HL-60 (cell line): Measurements from ENCODE around the gene REEP3.

ENCODE experiments used
- DNase-seq, 2 experiments: peaks; one replicate each; pipeline ENCODE4 v3.0.0-alpha.2; 2010 to 2020; ENCODE audit warnings: low read depth in 1 of 2, low spot score in 1 of 2
- H3K27ac ChIP-seq: fragments of 250-450 bp; sonication (Bioruptor Pico); replicated peaks from 2 replicates; pipeline ENCODE4 v1.5.1; 2020; ENCODE audit warnings: mild to moderate bottlenecking, moderate library complexity
- H3K27me3 ChIP-seq: fragments of 250-450 bp; sonication (Bioruptor Pico); 2 replicates; pipeline ENCODE4 v1.5.1; 2021; ENCODE audit warnings: mild to moderate bottlenecking, moderate library complexity; ENCODE audit not compliant: insufficient read depth, poor library complexity, severe bottlenecking
- H3K4me3 ChIP-seq: replicated peaks from 2 replicates; pipeline ENCODE4 v1.5.1; 2011; ENCODE audit warnings: mild to moderate bottlenecking, control low read depth, low read length; ENCODE audit not compliant: insufficient read depth
- CTCF ChIP-seq: IDR thresholded peaks from one replicate; pipeline ENCODE4 v1.5.1; 2011; ENCODE audit warnings: low read length, control low read depth, inconsistent platforms; ENCODE audit not compliant: insufficient read depth
- GABPA ChIP-seq: IDR thresholded peaks from 2 replicates; pipeline ENCODE4 v1.6.1; 2012; ENCODE audit warnings: low read depth
- POLR2AphosphoS5 ChIP-seq: IDR thresholded peaks from 2 replicates; pipeline ENCODE4 v1.6.1; 2012; ENCODE audit warnings: low read depth
- REST ChIP-seq: IDR thresholded peaks from 2 replicates; pipeline ENCODE4 v1.6.1; 2012; ENCODE audit warnings: low read depth; ENCODE audit not compliant: insufficient replicate concordance
- SPI1 ChIP-seq: IDR thresholded peaks from 2 replicates; pipeline ENCODE4 v1.6.1; 2012; ENCODE audit warnings: low read depth, mild to moderate bottlenecking, borderline replicate concordance

Gene REEP3

GRCh38 chr10:63665670-63666134, 144.5 kb downstream of the REEP3 start:
- DNase-seq = no peak
- TF ChIP-seq CTCF (no peak), POLR2AphosphoS5 (no peak), REST (no peak), GABPA (no peak), SPI1 (no peak)
- H3K4me3 ChIP-seq = no peak overlapping the region
- no peak overlapping the region for H3K27ac ChIP-seq
- H3K27me3 ChIP-seq = no peaks in the 10 kb centered on the region

- Histone ChIP-seq H3K27me3 (no peaks in the 10 kb centered on the region), H3K27ac (no peak overlapping the region), H3K4me3 (no peak overlapping the region)
- TF ChIP-seq REST (no peak), CTCF (no peak), POLR2AphosphoS5 (no peak), SPI1 (no peak), GABPA (no peak)
- DNase-seq = no peak
Observed at GRCh38 chr10:63666836-63667383, 145.7 kb downstream of the REEP3 start.

- Histone ChIP-seq H3K27ac (no peak overlapping the region), H3K4me3 (no peak overlapping the region), H3K27me3 (no peaks in the 10 kb centered on the region)
- TF ChIP-seq POLR2AphosphoS5 = no peak
- no peak for TF ChIP-seq SPI1
- no peak for TF ChIP-seq REST
- no peak for TF ChIP-seq CTCF
- no peak for TF ChIP-seq GABPA
- no peak for DNase-seq
Observed at GRCh38 chr10:63667596-63668480, 146.6 kb downstream of the REEP3 start.
